SK-N-SH treated with all-trans-retinoic acid at 6 μM for 48 hours (cell line): ENCODE data around the gene TMEM151A.

Experiments used
- ATAC-seq: fragments of 200-7000 bp; cut with Tn5 transposase; 3 replicates; pipeline ENCODE4 v1.9.1; 2020; ENCODE audit warnings: mild to moderate bottlenecking, moderate library complexity
- ARNTL ChIP-seq: fragments of 450-650 bp; formaldehyde crosslinking; IDR thresholded peaks from 2 replicates; pipeline ENCODE4 v1.5.0; 2020; ENCODE audit warnings: low read depth, mild to moderate bottlenecking, moderate library complexity, borderline replicate concordance
- BACH2 ChIP-seq: fragments of 250-450 bp; sonication (Bioruptor Pico); IDR thresholded peaks from 2 replicates; pipeline ENCODE4 v1.9.0; 2021; ENCODE audit warnings: mild to moderate bottlenecking, borderline replicate concordance
- CSDC2 ChIP-seq: fragments of 250-450 bp; sonication (Bioruptor Pico); IDR thresholded peaks from 2 replicates; pipeline ENCODE4 v1.5.0; 2020; ENCODE audit warnings: mild to moderate bottlenecking, moderate library complexity
- ESRRG ChIP-seq: fragments of 250-450 bp; sonication (Bioruptor Pico); IDR thresholded peaks from 2 replicates; pipeline ENCODE4 v1.6.1; 2021; ENCODE audit warnings: mild to moderate bottlenecking
- GLIS3 ChIP-seq: fragments of 250-450 bp; sonication (Bioruptor Pico); IDR thresholded peaks from 2 replicates; pipeline ENCODE4 v1.5.0; 2020; ENCODE audit warnings: mild to moderate bottlenecking, moderate library complexity
- ISL1 ChIP-seq: fragments of 250-450 bp; sonication (Bioruptor Pico); IDR thresholded peaks from 2 replicates; pipeline ENCODE4 v2.1.2; 2022; ENCODE audit warnings: mild to moderate bottlenecking, moderate library complexity
- OSR1 ChIP-seq: fragments of 250-450 bp; sonication (Bioruptor Pico); IDR thresholded peaks from 2 replicates; pipeline ENCODE4 v1.8.0; 2022; ENCODE audit warnings: moderate library complexity, mild to moderate bottlenecking, inconsistent platforms
- PATZ1 ChIP-seq: fragments of 250-450 bp; sonication (Bioruptor Pico); IDR thresholded peaks from 2 replicates; pipeline ENCODE4 v1.8.0; 2020; ENCODE audit warnings: mild to moderate bottlenecking, moderate library complexity, borderline replicate concordance
- PPARA ChIP-seq: fragments of 250-450 bp; sonication (Bioruptor Pico); IDR thresholded peaks from 2 replicates; pipeline ENCODE4 v1.5.0; 2020; ENCODE audit warnings: mild to moderate bottlenecking, borderline replicate concordance
- RARB ChIP-seq: fragments of 250-450 bp; sonication (Bioruptor Pico); IDR thresholded peaks from 2 replicates; pipeline ENCODE4 v1.8.0; 2021; ENCODE audit warnings: mild to moderate bottlenecking, moderate library complexity
- SNAI2 ChIP-seq: fragments of 250-450 bp; sonication (Bioruptor Pico); IDR thresholded peaks from 2 replicates; pipeline ENCODE4 v1.5.0; 2020; ENCODE audit warnings: mild to moderate bottlenecking, moderate library complexity
- TCF4 ChIP-seq: fragments of 250-450 bp; sonication (Bioruptor Pico); IDR thresholded peaks from 2 replicates; pipeline ENCODE4 v1.8.0; 2021; ENCODE audit warnings: mild to moderate bottlenecking, moderate library complexity, borderline replicate concordance
- TOX ChIP-seq: fragments of 250-450 bp; sonication (Bioruptor Pico); IDR thresholded peaks from 2 replicates; pipeline ENCODE4 v1.8.0; 2021; ENCODE audit warnings: mild to moderate bottlenecking, moderate library complexity, borderline replicate concordance
- TSHZ2 ChIP-seq: fragments of 250-450 bp; sonication (Bioruptor Pico); IDR thresholded peaks from 2 replicates; pipeline ENCODE4 v1.5.0; 2020; ENCODE audit warnings: mild to moderate bottlenecking, moderate library complexity
- ZC3H10 ChIP-seq: fragments of 250-450 bp; sonication (Bioruptor Pico); IDR thresholded peaks from 2 replicates; pipeline ENCODE4 v1.5.1; 2021; ENCODE audit warnings: mild to moderate bottlenecking, moderate library complexity
- ZFP3 ChIP-seq: fragments of 250-450 bp; sonication (Bioruptor Pico); IDR thresholded peaks from 2 replicates; pipeline ENCODE4 v1.5.0; 2020; ENCODE audit warnings: mild to moderate bottlenecking, moderate library complexity
- ZFP30 ChIP-seq: fragments of 450-650 bp; formaldehyde crosslinking; IDR thresholded peaks from 2 replicates; pipeline ENCODE4 v1.5.0; 2022; ENCODE audit warnings: mild to moderate bottlenecking, moderate library complexity
- ZNF565 ChIP-seq: fragments of 450-650 bp; formaldehyde crosslinking; conservative IDR thresholded peaks from 2 replicates; pipeline ENCODE4 v1.5.0; 2020; ENCODE audit warnings: low read depth, mild to moderate bottlenecking, moderate library complexity
- ZNF70 ChIP-seq: fragments of 450-650 bp; formaldehyde crosslinking; IDR thresholded peaks from 2 replicates; pipeline ENCODE4 v1.5.0; 2020; ENCODE audit warnings: mild to moderate bottlenecking, moderate library complexity
- ZNF8 ChIP-seq: fragments of 450-650 bp; formaldehyde crosslinking; IDR thresholded peaks from 2 replicates; pipeline ENCODE4 v1.5.0; 2020; ENCODE audit warnings: mild to moderate bottlenecking, moderate library complexity
- TF ChIP-seq, protein P1 (sequence below): fragments of 250-450 bp; sonication (Bioruptor Pico); IDR thresholded peaks from 2 replicates; pipeline ENCODE4 v1.8.0; 2021; ENCODE audit warnings: low read depth, mild to moderate bottlenecking, moderate library complexity, borderline replicate concordance
- TF ChIP-seq, protein P2 (sequence below): fragments of 250-450 bp; sonication (Bioruptor Pico); IDR thresholded peaks from 2 replicates; pipeline ENCODE4 v1.5.1; 2020; ENCODE audit warnings: low read depth, mild to moderate bottlenecking, moderate library complexity
- TF ChIP-seq, protein P3 (sequence below): fragments of 250-450 bp; sonication (Bioruptor Pico); IDR thresholded peaks from 2 replicates; pipeline ENCODE4 v1.5.1; 2021; ENCODE audit warnings: mild to moderate bottlenecking, moderate library complexity

Gene TMEM151A

DNA sequence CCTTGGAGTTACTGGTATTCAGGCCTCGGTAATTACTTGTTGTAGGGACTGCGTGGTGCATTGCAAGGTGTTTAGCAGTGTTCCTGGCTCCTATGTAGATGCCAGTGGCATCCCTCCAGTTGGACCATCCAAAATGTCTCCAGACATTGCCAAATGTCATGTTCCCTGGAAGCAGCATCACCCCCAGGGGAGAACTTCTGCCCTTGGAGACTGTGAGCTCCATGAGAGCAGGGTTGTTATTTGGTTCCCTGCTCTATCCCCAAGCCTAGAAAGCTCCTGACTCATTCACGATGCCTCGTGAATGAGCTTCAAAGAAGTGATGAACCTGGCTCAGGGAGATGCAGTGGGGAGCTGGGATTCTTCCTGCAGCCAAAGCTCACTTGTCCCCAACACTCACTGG, 29.9 kb downstream of the TMEM151A start:
- no peak for TF ChIP-seq ZFP3 (CRISPR knock-in tag)
- TF ChIP-seq TOX (CRISPR knock-in tag), result no peak
- no peak for TF ChIP-seq ZNF70
- no peak for TF ChIP-seq ISL1
- no peak for TF ChIP-seq ZFP30
- no peak for TF ChIP-seq RARB (CRISPR knock-in tag)
- TF ChIP-seq PPARA (CRISPR knock-in tag), result no peak
- TF ChIP-seq, protein P1, sequence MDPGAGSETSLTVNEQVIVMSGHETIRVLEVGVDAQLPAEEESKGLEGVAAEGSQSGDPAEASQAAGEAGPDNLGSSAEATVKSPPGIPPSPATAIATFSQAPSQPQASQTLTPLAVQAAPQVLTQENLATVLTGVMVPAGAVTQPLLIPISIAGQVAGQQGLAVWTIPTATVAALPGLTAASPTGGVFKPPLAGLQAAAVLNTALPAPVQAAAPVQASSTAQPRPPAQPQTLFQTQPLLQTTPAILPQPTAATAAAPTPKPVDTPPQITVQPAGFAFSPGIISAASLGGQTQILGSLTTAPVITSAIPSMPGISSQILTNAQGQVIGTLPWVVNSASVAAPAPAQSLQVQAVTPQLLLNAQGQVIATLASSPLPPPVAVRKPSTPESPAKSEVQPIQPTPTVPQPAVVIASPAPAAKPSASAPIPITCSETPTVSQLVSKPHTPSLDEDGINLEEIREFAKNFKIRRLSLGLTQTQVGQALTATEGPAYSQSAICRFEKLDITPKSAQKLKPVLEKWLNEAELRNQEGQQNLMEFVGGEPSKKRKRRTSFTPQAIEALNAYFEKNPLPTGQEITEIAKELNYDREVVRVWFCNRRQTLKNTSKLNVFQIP, result no peak
- TF ChIP-seq ZNF565 (CRISPR knock-in tag), result no peak
- TF ChIP-seq ZC3H10 (CRISPR knock-in tag), result no peak
- no peak for TF ChIP-seq OSR1 (CRISPR knock-in tag)
- no peak for TF ChIP-seq SNAI2
- TF ChIP-seq ESRRG (CRISPR knock-in tag), result no peak
- TF ChIP-seq TCF4 (CRISPR knock-in tag), result no peak
- TF ChIP-seq BACH2 (CRISPR knock-in tag), result no peak
- TF ChIP-seq ZNF8 (CRISPR knock-in tag), result no peak
- no peak for TF ChIP-seq ARNTL
- ATAC-seq, result no peak

DNA sequence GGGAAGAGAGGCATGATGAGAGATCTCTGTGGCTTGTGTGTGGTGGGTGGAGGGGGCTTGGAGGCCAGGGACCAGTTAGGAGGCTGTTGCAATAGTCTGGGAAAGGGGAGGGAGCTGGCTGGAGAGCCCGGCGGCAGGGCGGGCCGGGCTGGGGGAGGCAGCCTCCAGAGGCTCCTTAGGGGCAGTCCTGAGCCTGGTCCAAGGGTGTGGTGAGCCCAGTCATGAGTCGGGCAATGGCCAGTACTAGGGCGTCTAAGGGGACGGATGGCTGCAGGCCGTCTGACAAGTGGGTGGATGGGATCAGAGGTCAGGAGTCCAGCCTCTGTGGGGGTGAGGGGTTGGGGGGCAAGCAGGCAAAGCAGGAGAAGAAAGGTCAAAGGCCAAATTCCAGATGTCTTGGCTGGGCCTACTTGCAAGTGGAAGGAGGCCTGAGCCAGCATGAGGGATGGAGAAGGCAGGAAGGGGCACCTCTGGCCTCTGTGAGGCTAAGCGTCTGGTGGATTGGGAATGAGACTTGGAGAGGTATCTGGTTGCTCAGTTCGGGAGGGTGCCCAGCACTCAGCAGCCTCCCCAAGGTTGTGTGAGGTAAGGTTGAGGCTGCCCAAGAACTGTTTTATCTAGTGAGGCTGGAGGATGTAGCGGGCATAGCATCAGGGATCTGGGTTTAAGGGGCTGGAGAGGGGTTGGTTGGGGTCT, 31.2 kb downstream of the TMEM151A start:
- no peak for ATAC-seq
- TF ChIP-seq ZNF70, result no peak
- no peak for TF ChIP-seq ESRRG (CRISPR knock-in tag)
- TF ChIP-seq SNAI2, result no peak
- TF ChIP-seq PATZ1 (CRISPR knock-in tag), result no peak
- no peak for TF ChIP-seq TOX (CRISPR knock-in tag)
- no peak for TF ChIP-seq ZFP3 (CRISPR knock-in tag)
- TF ChIP-seq OSR1 (CRISPR knock-in tag), result no peak
- no peak for TF ChIP-seq TSHZ2
- TF ChIP-seq, protein P2, sequence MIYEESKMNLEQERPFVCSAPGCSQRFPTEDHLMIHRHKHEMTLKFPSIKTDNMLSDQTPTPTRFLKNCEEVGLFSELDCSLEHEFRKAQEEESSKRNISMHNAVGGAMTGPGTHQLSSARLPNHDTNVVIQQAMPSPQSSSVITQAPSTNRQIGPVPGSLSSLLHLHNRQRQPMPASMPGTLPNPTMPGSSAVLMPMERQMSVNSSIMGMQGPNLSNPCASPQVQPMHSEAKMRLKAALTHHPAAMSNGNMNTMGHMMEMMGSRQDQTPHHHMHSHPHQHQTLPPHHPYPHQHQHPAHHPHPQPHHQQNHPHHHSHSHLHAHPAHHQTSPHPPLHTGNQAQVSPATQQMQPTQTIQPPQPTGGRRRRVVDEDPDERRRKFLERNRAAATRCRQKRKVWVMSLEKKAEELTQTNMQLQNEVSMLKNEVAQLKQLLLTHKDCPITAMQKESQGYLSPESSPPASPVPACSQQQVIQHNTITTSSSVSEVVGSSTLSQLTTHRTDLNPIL, result no peak
- TF ChIP-seq ISL1, result no peak
- TF ChIP-seq CSDC2 (CRISPR knock-in tag), result no peak
- no peak for TF ChIP-seq TCF4 (CRISPR knock-in tag)
- TF ChIP-seq, protein P1, result no peak
- no peak for TF ChIP-seq ZFP30
- TF ChIP-seq, protein P3, sequence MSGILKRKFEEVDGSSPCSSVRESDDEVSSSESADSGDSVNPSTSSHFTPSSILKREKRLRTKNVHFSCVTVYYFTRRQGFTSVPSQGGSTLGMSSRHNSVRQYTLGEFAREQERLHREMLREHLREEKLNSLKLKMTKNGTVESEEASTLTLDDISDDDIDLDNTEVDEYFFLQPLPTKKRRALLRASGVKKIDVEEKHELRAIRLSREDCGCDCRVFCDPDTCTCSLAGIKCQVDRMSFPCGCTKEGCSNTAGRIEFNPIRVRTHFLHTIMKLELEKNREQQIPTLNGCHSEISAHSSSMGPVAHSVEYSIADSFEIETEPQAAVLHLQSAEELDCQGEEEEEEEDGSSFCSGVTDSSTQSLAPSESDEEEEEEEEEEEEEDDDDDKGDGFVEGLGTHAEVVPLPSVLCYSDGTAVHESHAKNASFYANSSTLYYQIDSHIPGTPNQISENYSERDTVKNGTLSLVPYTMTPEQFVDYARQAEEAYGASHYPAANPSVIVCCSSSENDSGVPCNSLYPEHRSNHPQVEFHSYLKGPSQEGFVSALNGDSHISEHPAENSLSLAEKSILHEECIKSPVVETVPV (CRISPR knock-in tag), result no peak
- no peak for TF ChIP-seq GLIS3 (CRISPR knock-in tag)
